ENCODE measurements around the gene TTC32. TPM values are rescaled to one million over a fixed set of nuclear protein-coding genes. Genes with fewer than 3 reads are reported as not detected.
A peak's percentile ranks its signal among the peaks of the same experiment; 100 is the strongest.

Gene TTC32
- total and polyA plus RNA-seq, 2 experiments from 2014 or later = 4.6 to 17.0 TPM

DNA sequence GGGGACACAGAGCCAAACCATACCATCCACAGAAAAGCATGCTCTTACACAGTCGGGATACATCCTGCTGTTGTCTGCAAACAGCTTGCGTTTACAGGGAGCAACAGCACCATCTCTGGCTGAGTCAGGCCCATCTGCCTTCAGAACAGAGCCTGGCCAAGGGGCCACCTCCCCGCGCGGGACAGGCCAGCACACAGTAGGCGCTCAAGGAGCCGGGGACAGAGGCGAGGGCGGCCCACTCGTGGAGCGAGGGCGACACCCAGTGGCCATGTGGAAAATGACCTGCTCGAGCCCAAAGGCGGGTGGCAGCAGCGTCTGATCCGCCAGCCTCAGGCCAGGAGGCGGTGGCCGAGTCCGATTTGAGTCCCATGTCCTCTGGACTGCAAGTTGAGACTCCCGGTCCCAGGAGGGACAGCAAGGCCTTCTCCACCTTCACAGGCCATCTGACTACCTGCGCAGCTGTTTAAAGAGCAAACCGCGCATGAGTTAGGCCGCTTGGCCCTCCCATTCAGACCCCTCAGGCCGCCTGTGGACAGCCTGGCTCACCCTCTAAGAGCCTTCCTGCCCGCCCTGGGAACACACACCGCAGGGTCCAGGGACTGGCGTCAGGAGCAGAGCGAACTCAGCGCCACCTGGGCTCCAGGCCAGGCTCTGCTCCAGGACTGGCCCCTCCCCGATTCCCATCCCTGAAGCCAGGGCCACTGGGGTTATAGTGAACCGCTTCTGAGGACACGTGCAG lies 38.3 kb downstream of the TTC32 start (continued):
- TF ChIP-seq, protein P1, sequence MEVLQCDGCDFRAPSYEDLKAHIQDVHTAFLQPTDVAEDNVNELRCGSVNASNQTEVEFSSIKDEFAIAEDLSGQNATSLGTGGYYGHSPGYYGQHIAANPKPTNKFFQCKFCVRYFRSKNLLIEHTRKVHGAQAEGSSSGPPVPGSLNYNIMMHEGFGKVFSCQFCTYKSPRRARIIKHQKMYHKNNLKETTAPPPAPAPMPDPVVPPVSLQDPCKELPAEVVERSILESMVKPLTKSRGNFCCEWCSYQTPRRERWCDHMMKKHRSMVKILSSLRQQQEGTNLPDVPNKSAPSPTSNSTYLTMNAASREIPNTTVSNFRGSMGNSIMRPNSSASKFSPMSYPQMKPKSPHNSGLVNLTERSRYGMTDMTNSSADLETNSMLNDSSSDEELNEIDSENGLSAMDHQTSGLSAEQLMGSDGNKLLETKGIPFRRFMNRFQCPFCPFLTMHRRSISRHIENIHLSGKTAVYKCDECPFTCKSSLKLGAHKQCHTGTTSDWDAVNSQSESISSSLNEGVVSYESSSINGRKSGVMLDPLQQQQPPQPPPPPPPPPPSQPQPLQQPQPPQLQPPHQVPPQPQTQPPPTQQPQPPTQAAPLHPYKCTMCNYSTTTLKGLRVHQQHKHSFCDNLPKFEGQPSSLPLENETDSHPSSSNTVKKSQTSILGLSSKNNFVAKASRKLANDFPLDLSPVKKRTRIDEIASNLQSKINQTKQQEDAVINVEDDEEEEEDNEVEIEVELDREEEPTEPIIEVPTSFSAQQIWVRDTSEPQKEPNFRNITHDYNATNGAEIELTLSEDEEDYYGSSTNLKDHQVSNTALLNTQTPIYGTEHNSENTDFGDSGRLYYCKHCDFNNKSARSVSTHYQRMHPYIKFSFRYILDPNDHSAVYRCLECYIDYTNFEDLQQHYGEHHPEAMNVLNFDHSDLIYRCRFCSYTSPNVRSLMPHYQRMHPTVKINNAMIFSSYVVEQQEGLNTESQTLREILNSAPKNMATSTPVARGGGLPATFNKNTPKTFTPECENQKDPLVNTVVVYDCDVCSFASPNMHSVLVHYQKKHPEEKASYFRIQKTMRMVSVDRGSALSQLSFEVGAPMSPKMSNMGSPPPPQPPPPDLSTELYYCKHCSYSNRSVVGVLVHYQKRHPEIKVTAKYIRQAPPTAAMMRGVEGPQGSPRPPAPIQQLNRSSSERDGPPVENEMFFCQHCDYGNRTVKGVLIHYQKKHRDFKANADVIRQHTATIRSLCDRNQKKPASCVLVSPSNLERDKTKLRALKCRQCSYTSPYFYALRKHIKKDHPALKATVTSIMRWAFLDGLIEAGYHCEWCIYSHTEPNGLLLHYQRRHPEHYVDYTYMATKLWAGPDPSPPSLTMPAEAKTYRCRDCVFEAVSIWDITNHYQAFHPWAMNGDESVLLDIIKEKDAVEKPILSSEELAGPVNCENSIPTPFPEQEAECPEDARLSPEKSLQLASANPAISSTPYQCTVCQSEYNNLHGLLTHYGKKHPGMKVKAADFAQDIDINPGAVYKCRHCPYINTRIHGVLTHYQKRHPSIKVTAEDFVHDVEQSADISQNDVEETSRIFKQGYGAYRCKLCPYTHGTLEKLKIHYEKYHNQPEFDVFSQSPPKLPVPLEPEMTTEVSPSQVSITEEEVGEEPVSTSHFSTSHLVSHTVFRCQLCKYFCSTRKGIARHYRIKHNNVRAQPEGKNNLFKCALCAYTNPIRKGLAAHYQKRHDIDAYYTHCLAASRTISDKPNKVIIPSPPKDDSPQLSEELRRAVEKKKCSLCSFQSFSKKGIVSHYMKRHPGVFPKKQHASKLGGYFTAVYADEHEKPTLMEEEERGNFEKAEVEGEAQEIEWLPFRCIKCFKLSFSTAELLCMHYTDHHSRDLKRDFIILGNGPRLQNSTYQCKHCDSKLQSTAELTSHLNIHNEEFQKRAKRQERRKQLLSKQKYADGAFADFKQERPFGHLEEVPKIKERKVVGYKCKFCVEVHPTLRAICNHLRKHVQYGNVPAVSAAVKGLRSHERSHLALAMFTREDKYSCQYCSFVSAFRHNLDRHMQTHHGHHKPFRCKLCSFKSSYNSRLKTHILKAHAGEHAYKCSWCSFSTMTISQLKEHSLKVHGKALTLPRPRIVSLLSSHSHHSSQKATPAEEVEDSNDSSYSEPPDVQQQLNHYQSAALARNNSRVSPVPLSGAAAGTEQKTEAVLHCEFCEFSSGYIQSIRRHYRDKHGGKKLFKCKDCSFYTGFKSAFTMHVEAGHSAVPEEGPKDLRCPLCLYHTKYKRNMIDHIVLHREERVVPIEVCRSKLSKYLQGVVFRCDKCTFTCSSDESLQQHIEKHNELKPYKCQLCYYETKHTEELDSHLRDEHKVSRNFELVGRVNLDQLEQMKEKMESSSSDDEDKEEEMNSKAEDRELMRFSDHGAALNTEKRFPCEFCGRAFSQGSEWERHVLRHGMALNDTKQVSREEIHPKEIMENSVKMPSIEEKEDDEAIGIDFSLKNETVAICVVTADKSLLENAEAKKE (CRISPR knock-in tag; IDR thresholded peaks at IDR 0.05) = no peak
- TF ChIP-seq ZNF114 (CRISPR knock-in tag; IDR thresholded peaks at IDR 0.05) = peak; percentile 59; the same call in 1 of the 2 replicates
- TF ChIP-seq STAT1 (IDR thresholded peaks at IDR 0.05; ENCODE audit: unreplicated experiment) = no peak

DNA sequence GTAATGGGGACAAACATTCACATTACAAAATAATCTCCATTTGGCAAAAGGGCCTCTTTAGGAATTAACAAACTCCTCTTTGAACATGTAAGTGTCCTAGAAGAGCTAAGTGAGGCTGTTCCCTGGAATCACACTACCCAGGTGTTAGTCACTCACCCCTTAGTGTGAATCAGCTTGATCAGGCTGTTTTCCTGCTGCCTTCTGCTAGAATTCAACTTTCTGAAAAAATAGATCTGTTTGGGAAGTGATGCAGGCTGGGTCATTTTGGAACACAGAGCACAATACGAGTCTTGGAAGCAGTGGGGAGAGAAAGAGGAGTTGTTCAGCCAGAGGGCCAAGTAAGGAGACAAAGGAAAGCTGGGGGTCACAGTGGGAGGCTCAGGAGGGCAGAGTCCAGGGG lies 40.0 kb downstream of the TTC32 start:
- no peaks in the 10 kb centered on the region; the same call in 1 of the 2 replicates for H3K4me1 ChIP-seq (ENCODE audit: insufficient read depth)
- Mint-ChIP-seq H3K27ac (no peak overlapping the region), H3K36me3 (ENCODE audit: low read depth) (no peaks in the 10 kb centered on the region), H3K4me3 (no peak overlapping the region), H3K9me3 (no peaks in the 10 kb centered on the region), H3K4me1 (no peaks in the 10 kb centered on the region; the same call in 1 of the 3 replicates), H3K27me3 (ENCODE audit: insufficient read depth, low read depth, poor library complexity) (peaks cover 21% of the 10 kb centered on the region)
- no peaks in the 10 kb centered on the region for H3K9me2 ChIP-seq (ENCODE audit: insufficient read depth)
- DNase-seq (ENCODE audit: low spot score) (no peak), ATAC-seq (no peak)
- H2AFZ ChIP-seq = no peak overlapping the region
- no peak overlapping the region for H3K4me2 ChIP-seq
- no peak overlapping the region for H3K4me3 ChIP-seq
- 0 out of 2 replicates have a peak, but pooled peaks cover 3% of the 10 kb centered on the region for H3F3A ChIP-seq (replicated peaks; ENCODE audit: low read depth)
- H3K27ac ChIP-seq (ENCODE audit: low read depth) = no peak overlapping the region
- no peaks in the 10 kb centered on the region for H3K27me3 ChIP-seq (ENCODE audit: insufficient read depth)
- H3K79me2 ChIP-seq (replicated peaks; ENCODE audit: insufficient read depth) = no peaks in the 10 kb centered on the region
- TF ChIP-seq, protein P2, sequence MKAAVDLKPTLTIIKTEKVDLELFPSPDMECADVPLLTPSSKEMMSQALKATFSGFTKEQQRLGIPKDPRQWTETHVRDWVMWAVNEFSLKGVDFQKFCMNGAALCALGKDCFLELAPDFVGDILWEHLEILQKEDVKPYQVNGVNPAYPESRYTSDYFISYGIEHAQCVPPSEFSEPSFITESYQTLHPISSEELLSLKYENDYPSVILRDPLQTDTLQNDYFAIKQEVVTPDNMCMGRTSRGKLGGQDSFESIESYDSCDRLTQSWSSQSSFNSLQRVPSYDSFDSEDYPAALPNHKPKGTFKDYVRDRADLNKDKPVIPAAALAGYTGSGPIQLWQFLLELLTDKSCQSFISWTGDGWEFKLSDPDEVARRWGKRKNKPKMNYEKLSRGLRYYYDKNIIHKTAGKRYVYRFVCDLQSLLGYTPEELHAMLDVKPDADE (IDR thresholded peaks at IDR 0.05) = no peak
- H3K36me3 ChIP-seq (ENCODE audit: insufficient read depth) = no peaks in the 10 kb centered on the region
- no peaks in the 10 kb centered on the region for H4K20me1 ChIP-seq (replicated peaks; ENCODE audit: insufficient read depth)
